DOHH2 (cell line): ENCODE measurements around the gene SULT4A1.

Experiments
- EZH2phosphoT487 ChIP-seq: fragments of 200-600 bp; sonication (generic); IDR thresholded peaks from 2 replicates; pipeline ENCODE4 v1.6.1; 2017; ENCODE audit warnings: borderline replicate concordance, mild to moderate bottlenecking, antibody characterized with exemption, low read length, moderate library complexity, mixed read lengths
- TF ChIP-seq, protein P1 (sequence below): fragments of 200-600 bp; sonication (generic); IDR thresholded peaks from one replicate; pipeline ENCODE4 v1.5.1; 2014; ENCODE audit warnings: antibody characterized with exemption, mild to moderate bottlenecking, low read depth, low read length; ENCODE audit not compliant: poor library complexity, severe bottlenecking

DNA sequence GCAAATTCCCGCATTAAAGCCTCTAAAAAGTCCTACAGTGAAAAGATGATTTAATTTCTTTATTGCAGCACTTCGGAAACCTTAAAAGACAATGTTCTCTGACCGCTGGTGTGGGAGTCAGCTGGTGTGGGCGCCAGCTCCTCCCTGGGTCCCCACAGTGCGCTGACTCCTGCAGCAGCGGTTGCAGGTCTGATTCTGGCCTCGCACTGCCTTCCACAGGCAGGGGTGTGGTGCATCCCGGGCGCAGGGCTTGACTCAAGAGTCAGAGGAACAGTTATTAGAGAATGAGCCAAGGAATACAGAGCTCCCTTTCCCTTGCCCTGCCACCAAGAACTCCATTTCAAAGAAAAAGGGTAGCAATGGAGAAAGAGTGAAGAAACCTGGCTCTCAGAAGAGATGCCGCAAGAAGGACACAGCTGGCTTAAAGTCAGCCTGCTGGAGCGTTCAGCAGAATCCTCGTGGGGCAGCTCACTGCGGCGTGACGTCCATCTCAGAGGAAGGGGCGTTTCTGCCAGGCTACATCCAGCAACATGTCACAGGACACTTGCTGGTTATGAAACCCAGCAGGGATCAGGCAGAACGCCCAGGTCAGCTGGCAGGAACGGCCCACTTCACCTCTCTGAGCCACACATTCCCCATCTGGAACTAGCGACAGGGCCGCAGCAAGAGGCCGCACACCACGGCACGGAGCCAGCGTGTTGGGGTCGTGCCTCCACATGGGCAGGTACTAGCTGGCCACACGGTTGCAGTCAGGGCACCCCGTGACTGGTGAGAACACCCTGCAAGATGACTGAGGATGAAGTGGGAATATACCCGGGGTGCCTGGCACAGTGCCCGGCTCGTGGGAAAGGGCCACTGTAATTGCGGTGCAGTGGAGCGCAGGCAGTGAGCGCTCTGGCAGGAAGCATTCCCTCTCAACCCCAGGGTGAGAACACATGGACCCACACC is 32.1 kb downstream of the SULT4A1 start:
- TF ChIP-seq, protein P1, sequence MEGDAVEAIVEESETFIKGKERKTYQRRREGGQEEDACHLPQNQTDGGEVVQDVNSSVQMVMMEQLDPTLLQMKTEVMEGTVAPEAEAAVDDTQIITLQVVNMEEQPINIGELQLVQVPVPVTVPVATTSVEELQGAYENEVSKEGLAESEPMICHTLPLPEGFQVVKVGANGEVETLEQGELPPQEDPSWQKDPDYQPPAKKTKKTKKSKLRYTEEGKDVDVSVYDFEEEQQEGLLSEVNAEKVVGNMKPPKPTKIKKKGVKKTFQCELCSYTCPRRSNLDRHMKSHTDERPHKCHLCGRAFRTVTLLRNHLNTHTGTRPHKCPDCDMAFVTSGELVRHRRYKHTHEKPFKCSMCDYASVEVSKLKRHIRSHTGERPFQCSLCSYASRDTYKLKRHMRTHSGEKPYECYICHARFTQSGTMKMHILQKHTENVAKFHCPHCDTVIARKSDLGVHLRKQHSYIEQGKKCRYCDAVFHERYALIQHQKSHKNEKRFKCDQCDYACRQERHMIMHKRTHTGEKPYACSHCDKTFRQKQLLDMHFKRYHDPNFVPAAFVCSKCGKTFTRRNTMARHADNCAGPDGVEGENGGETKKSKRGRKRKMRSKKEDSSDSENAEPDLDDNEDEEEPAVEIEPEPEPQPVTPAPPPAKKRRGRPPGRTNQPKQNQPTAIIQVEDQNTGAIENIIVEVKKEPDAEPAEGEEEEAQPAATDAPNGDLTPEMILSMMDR, result no peak
- TF ChIP-seq EZH2phosphoT487, result no peak
